Astrocyte of the spinal cord (primary cell): ENCODE data around the gene VPS9D1.
"Not testable (repeated sequence)": the region's sequence is repeated elsewhere in the genome, so short reads cannot be mapped to it uniquely, and the experiment has no call there.

Experiments used
- DNase-seq: peaks from one replicate; pipeline ENCODE4 v3.0.0; 2011; ENCODE audit warnings: low read depth, low spot score
- H3K4me3 ChIP-seq: 2 replicates; pipeline ENCODE4 v1.5.1; 2011; ENCODE audit warnings: low read depth, mild to moderate bottlenecking, low read length, moderate library complexity
- in situ Hi-C: cut with HindIII; loops from 2 replicates; pipeline ENCODE4 v1.10.0; 2017; ENCODE audit warnings: low sequenced_read_pairs
- TF ChIP-seq, protein P1 (sequence below): IDR thresholded peaks from 2 replicates; pipeline ENCODE4 v1.5.1; 2012; ENCODE audit warnings: low read depth, mild to moderate bottlenecking, low read length, inconsistent platforms

Gene VPS9D1

DNA sequence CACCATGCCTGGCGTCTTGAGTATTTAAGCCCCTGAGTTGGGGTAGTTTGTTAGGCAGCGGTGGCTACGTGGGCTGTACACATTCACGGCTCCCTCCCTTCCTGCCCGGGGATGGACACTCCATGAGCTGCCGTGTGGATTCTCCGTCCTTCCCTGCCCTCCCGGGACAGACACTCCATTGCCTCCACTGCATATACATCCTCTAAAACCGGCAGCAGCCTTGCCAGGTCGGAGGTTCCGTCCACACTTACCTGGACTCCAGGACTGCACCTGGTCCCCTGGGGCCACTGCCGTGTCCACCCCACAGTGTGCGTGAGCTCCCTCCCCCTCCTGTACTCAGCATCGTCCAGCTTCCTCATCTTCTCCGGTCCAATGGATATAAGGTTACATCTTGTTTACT lies 15.7 kb downstream of the VPS9D1 start:
- no peak overlapping the region for H3K4me3 ChIP-seq
- DNase-seq = no peak
- TF ChIP-seq, protein P1, sequence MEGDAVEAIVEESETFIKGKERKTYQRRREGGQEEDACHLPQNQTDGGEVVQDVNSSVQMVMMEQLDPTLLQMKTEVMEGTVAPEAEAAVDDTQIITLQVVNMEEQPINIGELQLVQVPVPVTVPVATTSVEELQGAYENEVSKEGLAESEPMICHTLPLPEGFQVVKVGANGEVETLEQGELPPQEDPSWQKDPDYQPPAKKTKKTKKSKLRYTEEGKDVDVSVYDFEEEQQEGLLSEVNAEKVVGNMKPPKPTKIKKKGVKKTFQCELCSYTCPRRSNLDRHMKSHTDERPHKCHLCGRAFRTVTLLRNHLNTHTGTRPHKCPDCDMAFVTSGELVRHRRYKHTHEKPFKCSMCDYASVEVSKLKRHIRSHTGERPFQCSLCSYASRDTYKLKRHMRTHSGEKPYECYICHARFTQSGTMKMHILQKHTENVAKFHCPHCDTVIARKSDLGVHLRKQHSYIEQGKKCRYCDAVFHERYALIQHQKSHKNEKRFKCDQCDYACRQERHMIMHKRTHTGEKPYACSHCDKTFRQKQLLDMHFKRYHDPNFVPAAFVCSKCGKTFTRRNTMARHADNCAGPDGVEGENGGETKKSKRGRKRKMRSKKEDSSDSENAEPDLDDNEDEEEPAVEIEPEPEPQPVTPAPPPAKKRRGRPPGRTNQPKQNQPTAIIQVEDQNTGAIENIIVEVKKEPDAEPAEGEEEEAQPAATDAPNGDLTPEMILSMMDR = no peak
- in situ Hi-C loops = no loop called here

DNA sequence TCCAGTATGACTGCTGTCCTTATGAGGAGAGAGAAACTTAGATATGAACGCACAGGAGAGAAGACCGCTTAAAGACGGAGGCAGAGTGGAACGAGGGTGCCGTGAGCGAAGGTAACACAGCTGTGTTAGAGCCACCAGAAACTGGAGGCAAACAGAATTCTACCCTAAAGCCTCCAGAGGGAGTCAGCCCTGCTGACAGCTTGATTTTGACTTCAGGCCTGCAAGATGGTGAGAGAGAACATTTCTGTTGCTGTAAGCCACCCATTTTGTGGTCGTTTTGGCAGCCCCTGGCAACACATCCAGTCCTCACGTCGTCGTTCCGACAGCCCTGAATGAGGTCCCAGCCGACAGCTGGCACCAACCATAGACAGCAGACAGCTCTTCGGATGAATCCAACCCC lies 16.4 kb downstream of the VPS9D1 start:
- in situ Hi-C loops = no loop called here
- no peak overlapping the region for H3K4me3 ChIP-seq
- no peak for DNase-seq
- TF ChIP-seq, protein P1 = no peak

DNA sequence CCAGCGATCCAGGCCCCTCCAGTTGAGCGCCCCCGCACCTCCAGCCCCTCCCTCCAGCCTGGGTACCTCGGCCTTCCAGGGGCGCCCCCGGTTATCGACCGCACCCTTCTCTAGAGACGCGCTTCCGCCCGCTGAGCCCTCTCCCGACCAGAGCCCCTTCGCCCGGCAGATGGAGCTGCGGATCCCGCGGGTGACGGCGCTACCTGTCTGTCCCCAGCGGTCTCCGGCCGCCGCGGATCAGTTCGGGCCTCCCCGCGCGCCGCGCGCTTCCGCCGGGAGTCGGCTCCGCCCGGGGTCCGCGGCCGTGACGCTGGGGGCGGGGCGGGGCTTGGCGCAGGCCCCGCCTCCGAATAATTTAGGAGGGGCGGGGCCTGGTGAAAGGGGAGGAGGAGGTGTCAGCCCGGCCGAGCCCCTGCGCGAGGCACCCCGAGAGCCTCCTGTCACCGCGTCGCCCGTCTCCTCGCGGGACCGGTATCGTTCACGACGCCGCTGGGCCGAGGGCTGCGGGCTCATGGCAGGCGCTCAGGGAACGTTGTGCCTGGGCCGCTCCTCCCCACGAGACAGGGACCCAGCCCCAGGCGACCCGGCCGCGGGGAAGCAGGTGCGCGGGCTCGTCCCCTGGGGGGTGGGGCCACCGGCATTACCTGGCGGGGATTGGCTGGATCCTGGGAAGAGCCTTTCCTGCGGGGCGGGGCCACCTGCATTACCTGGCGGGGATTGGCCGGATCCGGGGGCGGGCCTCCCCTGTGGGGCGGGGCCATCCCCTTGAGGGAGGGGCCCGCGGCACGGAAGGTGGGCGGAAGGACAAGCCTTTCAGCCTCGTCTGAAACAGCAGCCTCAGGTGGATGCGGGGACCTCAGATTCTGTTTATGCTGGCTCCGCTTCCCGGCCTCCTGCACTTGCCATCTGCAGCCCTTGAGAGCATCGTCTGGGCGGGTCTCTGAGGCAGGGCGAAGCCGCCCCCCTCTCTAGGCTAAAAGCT lies 19.0 kb downstream of the VPS9D1 start, which contains the start of gene SPATA2L:
Gene SPATA2L (minus strand): TSS at position 281 of the 982 bp plus-strand sequence. CDS start 473 bp downstream, outside the sequence.
- peak within 1 kb of the TSS; percentile 74 for H3K4me3 ChIP-seq

DNA sequence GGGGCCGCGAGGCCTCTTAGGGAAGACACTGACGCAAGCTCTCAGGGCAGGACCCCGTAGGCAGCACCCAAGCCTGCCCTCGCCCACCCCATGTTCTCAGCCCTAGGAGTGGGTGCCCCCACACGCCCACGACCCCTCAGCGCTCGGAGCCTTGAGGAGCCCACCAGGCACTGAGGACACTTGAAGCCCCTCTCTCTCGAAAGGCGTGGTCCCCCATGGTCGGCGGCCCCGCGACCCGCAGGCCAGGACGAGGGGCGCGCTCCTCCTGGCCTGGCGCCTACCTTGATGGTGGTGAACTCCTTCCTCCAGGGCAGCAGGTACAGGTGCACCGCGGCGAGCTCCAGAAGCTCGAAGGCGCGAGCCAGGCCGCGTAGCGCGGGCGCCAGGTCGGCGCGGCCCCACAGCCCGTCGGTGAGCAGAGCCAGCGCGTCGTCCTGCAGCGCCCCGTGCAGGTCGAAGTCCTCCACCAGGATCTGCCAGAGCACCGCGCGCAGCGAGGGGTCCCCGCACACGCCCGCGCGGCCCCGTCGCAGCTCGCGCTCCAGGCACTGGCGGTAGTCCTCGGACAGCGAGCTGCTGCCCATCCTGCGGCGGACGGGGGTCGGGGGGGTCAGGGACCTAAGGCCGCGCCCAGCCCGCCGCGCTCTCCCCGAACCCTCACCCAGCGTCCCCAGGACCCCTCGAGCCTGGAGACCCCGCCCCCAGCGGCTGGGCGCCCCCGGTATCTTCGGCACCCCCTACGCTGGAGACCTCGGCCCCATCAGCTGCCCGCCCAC lies 19.9 kb downstream of the VPS9D1 start:
- TF ChIP-seq, protein P1 = peak; percentile 30
- peak overlapping the region; percentile 74 for H3K4me3 ChIP-seq
- in situ Hi-C loops = no loop called here
- DNase-seq = peak; percentile 35

More for the DNA sequence above, 19.0 kb downstream of the VPS9D1 start, which contains the start of gene SPATA2L:
- peak; percentile 82 for DNase-seq
- TF ChIP-seq, protein P1 = no peak
- in situ Hi-C loops = no loop called here

DNA sequence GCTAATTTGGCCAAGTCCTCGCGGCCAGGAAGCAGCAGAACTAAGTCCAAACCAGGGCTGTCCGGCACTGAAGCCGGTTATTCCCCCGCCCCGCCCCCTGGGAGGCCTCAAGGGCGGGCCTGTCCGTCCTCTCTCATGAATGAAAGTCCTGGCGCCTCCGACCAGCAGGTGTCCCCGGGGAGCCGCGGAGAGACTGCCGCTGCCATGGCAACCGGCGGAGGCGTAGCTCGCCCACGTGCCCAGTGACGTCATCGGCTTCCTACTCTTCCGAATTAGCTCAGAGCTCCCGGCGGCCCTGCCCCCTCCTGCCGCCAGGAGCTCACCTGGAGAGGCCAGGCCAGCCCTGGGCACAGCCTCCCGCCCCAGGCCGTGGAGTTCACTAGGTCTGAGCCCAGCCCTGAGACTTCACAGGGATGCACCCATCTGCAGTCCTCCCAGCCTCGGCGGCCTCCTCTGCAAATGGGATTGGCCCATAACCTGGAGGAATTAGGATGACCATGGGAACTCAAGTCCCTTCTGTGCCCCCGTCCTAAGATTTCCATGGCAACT lies 20.5 kb downstream of the VPS9D1 start:
- H3K4me3 ChIP-seq = peak overlapping the region; percentile 74
- peak; percentile 98 for DNase-seq
- TF ChIP-seq, protein P1 = peak; percentile 70
- in situ Hi-C loops = no loop called here

DNA sequence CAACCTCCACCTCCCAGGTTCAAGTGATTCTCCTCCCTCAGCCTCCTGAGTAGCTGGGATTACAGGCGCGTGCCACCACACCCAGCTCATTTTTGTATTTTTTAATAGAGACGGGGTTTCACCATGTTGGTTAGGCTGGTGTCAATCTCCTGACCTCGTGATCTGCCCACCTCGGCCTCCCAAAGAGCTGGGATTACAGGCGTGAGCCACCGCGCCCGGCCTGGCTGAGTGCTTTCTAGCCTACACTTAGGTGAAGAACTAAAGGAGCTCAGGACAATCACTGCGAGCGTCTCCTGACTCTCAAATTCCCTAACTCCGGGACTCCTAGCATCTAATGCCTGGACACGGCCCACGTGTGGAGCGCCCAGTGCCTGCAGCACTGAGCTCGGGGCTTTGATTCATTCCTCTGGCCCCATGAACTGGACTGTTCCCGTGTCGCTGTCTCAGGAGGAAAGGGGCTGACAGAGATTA lies 21.0 kb downstream of the VPS9D1 start:
- H3K4me3 ChIP-seq = peak overlapping the region; percentile 16
- DNase-seq, in situ Hi-C loops: not testable (repeated sequence)

DNA sequence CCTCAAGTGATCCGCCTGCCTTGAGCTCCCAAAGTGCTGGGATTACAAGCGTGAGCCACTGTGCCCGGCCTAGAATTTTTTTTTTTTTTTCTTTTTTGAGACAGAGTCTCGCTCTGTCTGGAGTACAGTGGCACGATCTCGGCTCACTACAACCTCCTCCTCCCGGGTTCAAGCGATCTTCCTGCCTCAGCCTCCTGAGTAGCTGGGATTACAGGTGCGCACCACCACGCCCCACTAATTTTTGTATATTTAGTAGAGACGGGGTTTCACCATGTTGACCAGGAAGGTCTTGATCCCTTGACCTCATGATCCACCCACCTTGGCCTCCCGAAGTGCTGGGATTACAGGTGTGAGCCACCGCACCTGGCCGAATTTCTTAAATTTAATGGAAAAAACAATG lies 22.0 kb downstream of the VPS9D1 start:
- H3K4me3 ChIP-seq, in situ Hi-C loops, DNase-seq: not testable (repeated sequence)
